Upper lobe of left lung (tissue), 6 donors: ENCODE data around the gene NAGPA. TPM values are rescaled to one million over a fixed set of nuclear protein-coding genes. Genes with fewer than 3 reads are reported as not detected.

Experiments
- ATAC-seq, 2 donors: fragments of 200-7000 bp; cut with Tn5 transposase; one replicate each; pipeline ENCODE4 v1.9.1; 2022; ENCODE audit warnings: mild to moderate bottlenecking in 2 of 2, moderate library complexity in 2 of 2; ENCODE audit not compliant: low FRiP score in 2 of 2
- DNase-seq, 2 donors: peaks; one replicate each; pipeline ENCODE4 v3.0.0-alpha.2; 2019 to 2020
- H3K27ac ChIP-seq, 4 donors: fragments of 200-600 bp; sonication (generic); one replicate each; pipeline ENCODE4 v1.5.1; 2016 to 2019
- H3K27me3 ChIP-seq, 4 donors: fragments of 200-600 bp; sonication (generic); one replicate each; pipeline ENCODE4 v1.5.1; 2017 to 2019
- H3K36me3 ChIP-seq, 4 donors: fragments of 200-600 bp; sonication (generic); one replicate each; pipeline ENCODE4 v1.5.1; 2016 to 2019
- H3K4me1 ChIP-seq, 4 donors: fragments of 200-600 bp; sonication (generic); one replicate each; pipeline ENCODE4 v1.5.1; 2018 to 2019
- H3K4me3 ChIP-seq, 4 donors: fragments of 200-600 bp; sonication (generic); one replicate each; pipeline ENCODE4 v1.5.1; 2017 to 2019; ENCODE audit warnings: mild to moderate bottlenecking in 2 of 4, moderate library complexity in 1 of 4
- H3K9me3 ChIP-seq, 4 donors: fragments of 200-600 bp; sonication (generic); one replicate each; pipeline ENCODE4 v1.5.1; 2018 to 2019
- CTCF ChIP-seq, 6 experiments: fragments of 450-650 bp in 4 of 6; fragments of 200-600 bp in 2 of 6; sonication (generic) in 2 of 6; IDR thresholded peaks; one replicate each; pipeline ENCODE4 v1.5.1; 2016 to 2019; ENCODE audit warnings: antibody characterized with exemption in 6 of 6
- EP300 ChIP-seq, 4 donors: sonication (generic); formaldehyde crosslinking; IDR thresholded peaks; one replicate each; pipeline ENCODE4 v1.5.1; 2017; ENCODE audit warnings: antibody characterized with exemption in 4 of 4, control low read depth in 2 of 4
- POLR2A ChIP-seq, 4 donors: fragments of 450-650 bp; IDR thresholded peaks; one replicate each; pipeline ENCODE4 v1.5.1; 2016 to 2017; ENCODE audit warnings: antibody characterized with exemption in 4 of 4, mild to moderate bottlenecking in 2 of 4
- POLR2AphosphoS5 ChIP-seq, 2 donors: sonication (generic); formaldehyde crosslinking; IDR thresholded peaks; one replicate each; pipeline ENCODE4 v1.5.1; 2017; ENCODE audit warnings: antibody characterized with exemption in 2 of 2
- WGBS, 2 donors: methylation state at CpG; one replicate each; pipeline ENCODE4 v1.1.5; 2017 to 2018; 5-methylcytosine and 5-hydroxymethylcytosine counted together
- total RNA-seq, 6 donors: library from RNA; depleted of rRNA in 4 of 6; stranded (reverse); fragments of >200 nt in 4 of 6; gene quantifications; one replicate each; pipeline versions ENCODE4 v1.1.0 to v1.2.1, GENCODE V29; 2016 to 2021
- donor health status: DM: no; HTN: no; CAD: no; lungs with moderate emphysema.
- donor health status: DM: no; HTN: yes; CAD: no; lungs with severe emphysema.

NAGPA gene
- total RNA-seq, 6 donors from 2014 or later = 18.1 to 82.8 (median 25.8) TPM

- H3K4me3 ChIP-seq = no peak overlapping the region
- TF ChIP-seq CTCF (IDR thresholded peaks at IDR 0.05) (no peak), POLR2AphosphoS5 (IDR thresholded peaks at IDR 0.05) (no peak), EP300 (IDR thresholded peaks at IDR 0.05) (no peak)
- H3K4me1 ChIP-seq = no peaks in the 10 kb centered on the region
- H3K27ac ChIP-seq = no peak overlapping the region
- H3K36me3 ChIP-seq = no peaks in the 10 kb centered on the region
- H3K9me3 ChIP-seq = no peaks in the 10 kb centered on the region
- 84 to 87% methylated on average over 6 of the region's 6 CpGs for WGBS, 2 donors
- H3K27me3 ChIP-seq = no peaks in the 10 kb centered on the region
- ATAC-seq = no peak
- DNase-seq = no peak
Measured at GRCh38 chr16:5012887-5013286, 20.8 kb downstream of the NAGPA start.

DNA sequence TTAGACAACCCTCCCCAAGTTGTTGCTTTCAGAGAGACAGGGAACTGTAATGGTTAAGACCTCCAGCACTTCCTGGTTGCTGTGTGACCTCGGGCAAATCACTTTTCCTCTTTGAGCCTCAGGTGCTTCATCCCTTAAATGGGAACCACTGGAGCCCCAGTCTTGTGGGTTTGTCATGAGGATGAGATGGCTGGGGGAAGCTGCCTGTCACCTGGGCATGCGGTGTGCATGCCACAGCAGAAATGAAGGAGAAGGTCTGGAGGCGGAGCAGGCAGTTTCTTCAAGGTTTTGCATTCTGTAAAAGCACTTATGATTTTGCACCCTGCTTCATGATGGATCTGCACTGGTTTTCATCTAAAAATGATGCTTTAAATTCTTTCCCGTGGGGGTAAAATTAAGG lies 22.1 kb downstream of the NAGPA start:
- WGBS, 2 donors = 52 to 70% methylated on average over 3 to 4 of the region's 4 CpGs

GRCh38 chr16:5010576-5011329 lies 23.0 kb downstream of the NAGPA start:
- DNase-seq = no peak
- Histone ChIP-seq H3K9me3 (no peaks in the 10 kb centered on the region), H3K27me3 (no peaks in the 10 kb centered on the region), H3K4me3 (no peak overlapping the region), H3K4me1 (no peaks in the 10 kb centered on the region), H3K36me3 (no peaks in the 10 kb centered on the region), H3K27ac (no peak overlapping the region)
- ATAC-seq = no peak
- no peak for TF ChIP-seq POLR2AphosphoS5 (IDR thresholded peaks at IDR 0.05)
- no peak for TF ChIP-seq EP300 (IDR thresholded peaks at IDR 0.05)
- TF ChIP-seq POLR2A (IDR thresholded peaks at IDR 0.05) = no peak
- TF ChIP-seq CTCF (IDR thresholded peaks at IDR 0.05) = no peak
- WGBS, 2 donors = 31 to 55% methylated on average over 3 to 15 of the region's 15 CpGs

More for the DNA sequence above, 22.1 kb downstream of the NAGPA start:
- ATAC-seq (no peak), DNase-seq (no peak)
- Histone ChIP-seq H3K36me3 (no peaks in the 10 kb centered on the region), H3K9me3 (no peaks in the 10 kb centered on the region), H3K27ac (no peak overlapping the region), H3K4me3 (no peak overlapping the region), H3K27me3 (no peaks in the 10 kb centered on the region), H3K4me1 (no peaks in the 10 kb centered on the region)
- TF ChIP-seq POLR2AphosphoS5 (IDR thresholded peaks at IDR 0.05) (no peak), EP300 (IDR thresholded peaks at IDR 0.05) (no peak), POLR2A (IDR thresholded peaks at IDR 0.05) (no peak), CTCF (IDR thresholded peaks at IDR 0.05) (no peak)

DNA sequence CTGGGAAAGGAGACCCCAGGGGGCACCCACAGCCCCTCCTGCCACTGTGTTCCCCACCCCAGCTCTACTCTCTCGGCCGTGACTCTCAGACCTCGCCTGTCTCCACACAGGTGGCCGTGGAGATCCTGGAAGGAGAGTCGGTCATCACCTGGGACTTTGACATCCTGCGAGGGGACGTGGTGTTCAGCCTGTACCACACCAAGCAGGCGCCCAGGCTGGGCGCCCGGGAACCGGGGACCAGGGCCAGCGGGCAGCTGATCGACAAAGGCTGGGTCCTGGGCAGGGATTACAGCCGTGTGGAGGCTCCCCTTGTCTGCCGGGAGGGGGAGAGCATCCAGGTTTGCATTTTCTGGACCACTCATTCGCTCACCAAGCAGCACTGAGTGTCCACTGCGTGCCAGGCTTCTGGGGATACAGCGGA lies 25.4 kb downstream of the NAGPA start:
- DNase-seq = no peak
- Histone ChIP-seq H3K27me3 (no peaks in the 10 kb centered on the region), H3K4me1 (no peaks in the 10 kb centered on the region), H3K36me3 (no peaks in the 10 kb centered on the region), H3K9me3 (no peaks in the 10 kb centered on the region), H3K27ac (no peak overlapping the region), H3K4me3 (no peak overlapping the region)
- TF ChIP-seq POLR2A (IDR thresholded peaks at IDR 0.05) (no peak), EP300 (IDR thresholded peaks at IDR 0.05) (no peak), POLR2AphosphoS5 (IDR thresholded peaks at IDR 0.05) (no peak), CTCF (IDR thresholded peaks at IDR 0.05) (no peak)
- no peak for ATAC-seq
- WGBS, 2 donors = 86% methylated on average over 11 to 18 of the region's 18 CpGs

GRCh38 chr16:5007256-5007655 lies 26.5 kb downstream of the NAGPA start:
- TF ChIP-seq EP300 (IDR thresholded peaks at IDR 0.05) (no peak), POLR2AphosphoS5 (IDR thresholded peaks at IDR 0.05) (no peak), CTCF (IDR thresholded peaks at IDR 0.05) (no peak), POLR2A (IDR thresholded peaks at IDR 0.05) (no peak)

More at GRCh38 chr16:5007256-5007655, 26.5 kb downstream of the NAGPA start:
- Histone ChIP-seq H3K4me1 (no peaks in the 10 kb centered on the region), H3K36me3 (no peaks in the 10 kb centered on the region), H3K4me3 (no peak overlapping the region), H3K9me3 (no peaks in the 10 kb centered on the region), H3K27me3 (no peaks in the 10 kb centered on the region), H3K27ac (no peak overlapping the region)
- ATAC-seq (no peak), DNase-seq (no peak)
- WGBS, 2 donors = 73 to 75% methylated on average over 10 of the region's 10 CpGs
